Prostate gland (tissue), 2 donors: ENCODE results near the gene COL4A2.

Experiments
- CTCF ChIP-seq, 4 experiments: fragments of 200-600 bp in 2 of 4; fragments of 450-650 bp in 2 of 4; sonication (generic) in 2 of 4; IDR thresholded peaks; 1 replicate in 3 of 4; 2 replicates in 1 of 4; pipeline ENCODE4 v1.5.1; 2016 to 2019; ENCODE audit warnings: antibody characterized with exemption in 4 of 4, mild to moderate bottlenecking in 2 of 4, moderate library complexity in 2 of 4
- POLR2A ChIP-seq: fragments of 450-650 bp; IDR thresholded peaks from one replicate; pipeline ENCODE4 v1.6.1; 2016; ENCODE audit warnings: antibody characterized with exemption, mild to moderate bottlenecking
- POLR2AphosphoS5 ChIP-seq: sonication (generic); formaldehyde crosslinking; IDR thresholded peaks from one replicate; pipeline ENCODE4 v1.6.1; 2017; ENCODE audit warnings: antibody characterized with exemption

- TF ChIP-seq POLR2AphosphoS5 (no peak), CTCF (IDR thresholded peaks at IDR 0.05) (no peak), POLR2A (no peak)
Observed at GRCh38 chr13:110419381-110419791, 112.3 kb downstream of the COL4A2 start.
